Measurements from ENCODE around the gene SYNCRIP. TPM values are rescaled to one million over a fixed set of nuclear protein-coding genes. Genes with fewer than 3 reads are reported as not detected.

The SYNCRIP gene
- total RNA-seq, 2 donors from 2014 or later = 27.0 to 36.1 TPM

- H3K4me1 ChIP-seq = no peaks in the 10 kb centered on the region
- TF ChIP-seq CTCF (IDR thresholded peaks at IDR 0.05) (no peak), POLR2A (IDR thresholded peaks at IDR 0.05) (no peak)
- no peak overlapping the region for H3K27ac ChIP-seq
- DNase-seq (peak in 1 of 4 donors; percentile 15), ATAC-seq (no peak)
- no peak overlapping the region for H3K4me3 ChIP-seq
- 83 to 84% methylated on average over 11 of the region's 11 CpGs for WGBS, 2 donors
- no peaks in the 10 kb centered on the region for H3K9me3 ChIP-seq
- intact Hi-C loops (cut with DNase I) = no loop called here
- H3K27me3 ChIP-seq = no peaks in the 10 kb centered on the region
- no peaks in the 10 kb centered on the region for H3K36me3 ChIP-seq (replicated peaks in 1 of 2; ENCODE audit: insufficient read depth in 1 of 2, low read depth in 2 of 2)
Measured at GRCh38 chr6:85600713-85601313, 41.9 kb downstream of the SYNCRIP start.

- TF ChIP-seq POLR2A (IDR thresholded peaks at IDR 0.05) (no peak), CTCF (IDR thresholded peaks at IDR 0.05) (no peak)
- 1% methylated on average over 15 to 35 of the region's 35 CpGs for WGBS, 2 donors
- DNase-seq = peak in 2 of 4 donors; percentile 25 to 45
- ATAC-seq = peak; percentile 14
- Histone ChIP-seq H3K36me3 (replicated peaks in 1 of 2; ENCODE audit: insufficient read depth in 1 of 2, low read depth in 2 of 2) (no peaks in the 10 kb centered on the region), H3K27ac (peak overlapping the region; percentile 88 to 98 (median 97)), H3K27me3 (no peaks in the 10 kb centered on the region), H3K9me3 (no peaks in the 10 kb centered on the region), H3K4me1 (peaks cover 30% of the 10 kb centered on the region), H3K4me3 (peak overlapping the region; percentile 54 to 67)
- intact Hi-C loops (cut with DNase I) = no loop called here
Measured at GRCh38 chr6:85594197-85594930, 48.3 kb downstream of the SYNCRIP start.

- ATAC-seq = peak; percentile 95
- 0% methylated on average over 12 to 47 of the region's 82 CpGs for WGBS, 2 donors
- peak; percentile 95 to 97 (median 95) for TF ChIP-seq POLR2A (IDR thresholded peaks at IDR 0.05)
- TF ChIP-seq CTCF (IDR thresholded peaks at IDR 0.05) = peak in 4 of 7 experiments; percentile 24 to 37 (median 34)
Measured at GRCh38 chr6:85593438-85594196, 49.1 kb downstream of the SYNCRIP start, which contains the start of gene SNX14. Gene SNX14 (minus strand): TSS chr6:85593858. CDS start chr6:85593718, 140 bp downstream.

GRCh38 chr6:85592033-85592432 is 50.7 kb downstream of the SYNCRIP start:
- TF ChIP-seq CTCF (IDR thresholded peaks at IDR 0.05) (no peak), POLR2A (IDR thresholded peaks at IDR 0.05) (no peak)
- H3K36me3 ChIP-seq (replicated peaks in 1 of 2; ENCODE audit: insufficient read depth in 1 of 2, low read depth in 2 of 2) = no peaks in the 10 kb centered on the region
- no peak overlapping the region for H3K4me3 ChIP-seq
- peak overlapping the region in 1 of 4 donors; percentile 98 for H3K27ac ChIP-seq
- WGBS, 2 donors = 45 to 70% methylated on average over 1 of the region's 1 CpG
- no peak for DNase-seq
- H3K4me1 ChIP-seq = peaks cover 30% of the 10 kb centered on the region
- no peaks in the 10 kb centered on the region for H3K9me3 ChIP-seq
- no peaks in the 10 kb centered on the region for H3K27me3 ChIP-seq
- ATAC-seq = no peak
- intact Hi-C loops (cut with DNase I) = no loop called here

More at GRCh38 chr6:85593438-85594196, 49.1 kb downstream of the SYNCRIP start, which contains the start of gene SNX14:
- Histone ChIP-seq H3K27me3 (no peaks in the 10 kb centered on the region), H3K4me1 (peaks cover 30% of the 10 kb centered on the region), H3K27ac (peak within 1 kb of the TSS; percentile 88 to 98 (median 97)), H3K4me3 (peak within 1 kb of the TSS; percentile 54 to 67), H3K36me3 (replicated peaks in 1 of 2; ENCODE audit: insufficient read depth in 1 of 2, low read depth in 2 of 2) (no peaks in the 10 kb centered on the region), H3K9me3 (no peaks in the 10 kb centered on the region)
- peak; percentile 96 to 97 (median 97) for DNase-seq
- intact Hi-C loops (cut with DNase I) = no loop called here
